ENCODE measurements around the gene CELF4.

Gene CELF4

DNA sequence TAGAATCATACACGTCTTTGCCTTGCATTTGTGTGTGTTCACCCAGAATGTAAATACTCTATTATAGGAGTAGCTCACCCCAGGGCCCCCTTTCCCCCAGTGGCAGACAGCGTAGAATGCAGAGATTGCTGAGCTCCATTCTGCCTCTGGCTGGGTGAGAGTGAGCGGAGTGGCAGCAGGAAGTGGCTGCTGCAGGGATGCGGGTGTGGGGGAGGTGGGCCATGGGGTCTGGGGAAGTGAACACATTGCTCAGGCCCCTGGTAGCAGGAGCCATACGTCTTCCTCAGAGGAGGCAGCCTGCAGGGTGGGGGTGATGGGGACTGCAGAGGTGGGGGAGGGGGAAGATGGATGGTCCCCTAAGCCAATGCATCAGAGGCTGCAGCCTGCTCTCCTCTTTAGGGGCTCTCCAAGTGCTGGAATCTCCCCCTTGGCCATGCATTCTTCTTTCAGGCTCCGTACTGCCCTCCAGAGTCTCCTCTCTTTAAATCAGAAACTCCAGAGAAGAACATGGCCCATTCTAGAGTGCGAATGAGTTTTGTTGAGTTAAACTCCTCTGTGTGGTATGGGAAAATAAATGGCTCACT, 72.2 kb downstream of the CELF4 start:
- DNase-seq (ENCODE audit: low spot score): no peak
- Histone ChIP-seq H3K27ac (ENCODE audit: poor library complexity, severe bottlenecking) (no peak overlapping the region), H3K27me3 (ENCODE audit: insufficient read depth, poor library complexity, severe bottlenecking) (peaks cover 22% of the 10 kb centered on the region)

DNA sequence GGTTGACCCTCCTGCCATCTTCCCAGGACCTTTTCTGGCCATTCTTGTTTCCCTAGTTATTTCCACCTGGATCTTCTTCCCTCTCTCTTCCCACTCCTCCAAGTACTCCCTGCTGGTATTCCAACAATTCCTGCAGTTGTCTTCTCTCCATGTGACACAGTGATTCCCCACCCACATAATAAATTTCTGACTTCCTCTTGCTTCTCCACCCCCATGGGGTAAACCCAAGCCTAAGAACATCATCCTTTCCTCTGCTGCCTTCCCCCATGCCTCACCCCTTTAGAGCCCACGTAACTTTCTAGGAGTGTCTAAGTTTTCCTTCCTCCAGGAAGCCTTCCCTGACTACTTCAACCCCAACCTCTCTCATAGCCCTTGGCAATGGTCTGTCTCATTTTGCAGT, 72.6 kb downstream of the CELF4 start:
- no peaks in the 10 kb centered on the region for H3K36me3 ChIP-seq (ENCODE audit: low read depth)
- no peak overlapping the region for H3K27ac ChIP-seq (ENCODE audit: poor library complexity, severe bottlenecking)
- no peaks in the 10 kb centered on the region for H3K9me3 ChIP-seq (ENCODE audit: severe bottlenecking)
- TF ChIP-seq, protein P1, sequence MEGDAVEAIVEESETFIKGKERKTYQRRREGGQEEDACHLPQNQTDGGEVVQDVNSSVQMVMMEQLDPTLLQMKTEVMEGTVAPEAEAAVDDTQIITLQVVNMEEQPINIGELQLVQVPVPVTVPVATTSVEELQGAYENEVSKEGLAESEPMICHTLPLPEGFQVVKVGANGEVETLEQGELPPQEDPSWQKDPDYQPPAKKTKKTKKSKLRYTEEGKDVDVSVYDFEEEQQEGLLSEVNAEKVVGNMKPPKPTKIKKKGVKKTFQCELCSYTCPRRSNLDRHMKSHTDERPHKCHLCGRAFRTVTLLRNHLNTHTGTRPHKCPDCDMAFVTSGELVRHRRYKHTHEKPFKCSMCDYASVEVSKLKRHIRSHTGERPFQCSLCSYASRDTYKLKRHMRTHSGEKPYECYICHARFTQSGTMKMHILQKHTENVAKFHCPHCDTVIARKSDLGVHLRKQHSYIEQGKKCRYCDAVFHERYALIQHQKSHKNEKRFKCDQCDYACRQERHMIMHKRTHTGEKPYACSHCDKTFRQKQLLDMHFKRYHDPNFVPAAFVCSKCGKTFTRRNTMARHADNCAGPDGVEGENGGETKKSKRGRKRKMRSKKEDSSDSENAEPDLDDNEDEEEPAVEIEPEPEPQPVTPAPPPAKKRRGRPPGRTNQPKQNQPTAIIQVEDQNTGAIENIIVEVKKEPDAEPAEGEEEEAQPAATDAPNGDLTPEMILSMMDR (IDR thresholded peaks at IDR 0.05; ENCODE audit: poor library complexity, severe bottlenecking): no peak
- H3K27me3 ChIP-seq (ENCODE audit: insufficient read depth, poor library complexity, severe bottlenecking): peaks cover 27% of the 10 kb centered on the region
- DNase-seq (ENCODE audit: low spot score) (no peak), ATAC-seq (ENCODE audit: low read depth) (no peak)
- H3K4me3 ChIP-seq (ENCODE audit: severe bottlenecking): no peak overlapping the region
- H3K4me1 ChIP-seq (ENCODE audit: insufficient read depth, poor library complexity, severe bottlenecking): no peaks in the 10 kb centered on the region

More for the DNA sequence above, 72.2 kb downstream of the CELF4 start:
- TF ChIP-seq, protein P1 (IDR thresholded peaks at IDR 0.05; ENCODE audit: poor library complexity, severe bottlenecking): no peak
- no peak overlapping the region for H3K4me3 ChIP-seq (ENCODE audit: severe bottlenecking)
- no peaks in the 10 kb centered on the region for H3K4me1 ChIP-seq (ENCODE audit: insufficient read depth, poor library complexity, severe bottlenecking)
- no peaks in the 10 kb centered on the region for H3K36me3 ChIP-seq (ENCODE audit: low read depth)
- no peak for ATAC-seq (ENCODE audit: low read depth)
- H3K9me3 ChIP-seq (ENCODE audit: severe bottlenecking): no peaks in the 10 kb centered on the region

DNA sequence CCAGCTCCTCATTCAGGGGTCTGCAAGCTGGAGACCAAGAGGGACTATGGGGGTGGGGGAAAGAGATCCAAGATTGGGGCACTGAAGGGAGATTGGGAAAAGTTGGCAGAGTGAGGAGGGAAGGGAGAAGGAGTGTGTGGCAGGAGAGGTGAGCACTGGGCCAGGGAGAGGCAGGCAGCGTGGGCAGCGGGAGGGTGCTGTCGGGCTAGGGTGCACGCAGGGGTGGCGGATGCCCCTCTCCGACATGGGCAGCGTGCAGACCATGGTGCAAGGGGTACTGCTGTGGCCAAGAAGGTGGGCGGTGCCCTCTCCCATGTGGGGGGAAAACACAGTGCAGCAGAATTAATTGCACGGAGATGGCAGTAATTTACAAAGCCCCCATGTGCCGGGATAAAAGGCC, 74.1 kb downstream of the CELF4 start:
- no peak for ATAC-seq (ENCODE audit: low read depth)
- H3K27ac ChIP-seq (ENCODE audit: poor library complexity, severe bottlenecking): no peak overlapping the region
- H3K4me1 ChIP-seq (ENCODE audit: insufficient read depth, poor library complexity, severe bottlenecking): no peaks in the 10 kb centered on the region

DNA sequence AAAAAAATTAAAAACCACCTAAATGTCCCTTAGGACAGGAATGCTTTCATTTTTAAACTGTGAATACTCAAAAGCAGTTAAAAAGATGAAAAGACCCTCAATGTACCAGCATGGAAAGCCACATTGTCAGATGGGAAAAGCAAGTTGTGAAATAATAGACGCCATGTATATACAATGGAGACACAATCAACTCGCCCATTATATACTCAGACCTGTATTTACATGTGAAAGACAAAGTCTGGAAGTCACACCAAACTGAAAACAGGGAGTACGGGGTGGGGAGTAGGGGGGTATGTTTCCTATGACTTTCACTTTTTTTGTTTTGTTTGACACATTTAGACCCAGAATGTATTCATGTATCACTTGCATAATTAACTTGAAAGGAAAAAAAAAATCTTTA, 75.6 kb downstream of the CELF4 start:
- ATAC-seq (ENCODE audit: low read depth): no peak
- H3K9me3 ChIP-seq (ENCODE audit: severe bottlenecking): no peaks in the 10 kb centered on the region
- no peaks in the 10 kb centered on the region for H3K36me3 ChIP-seq (ENCODE audit: low read depth)
- no peak overlapping the region for H3K4me3 ChIP-seq (ENCODE audit: severe bottlenecking)
- no peak for DNase-seq (ENCODE audit: low spot score)
- no peaks in the 10 kb centered on the region for H3K4me1 ChIP-seq (ENCODE audit: insufficient read depth, poor library complexity, severe bottlenecking)
- H3K27me3 ChIP-seq (ENCODE audit: insufficient read depth, poor library complexity, severe bottlenecking): peaks cover 53% of the 10 kb centered on the region
- H3K27ac ChIP-seq (ENCODE audit: poor library complexity, severe bottlenecking): no peak overlapping the region
- TF ChIP-seq, protein P1 (IDR thresholded peaks at IDR 0.05; ENCODE audit: poor library complexity, severe bottlenecking): no peak

More for the DNA sequence above, 74.1 kb downstream of the CELF4 start:
- TF ChIP-seq, protein P1 (IDR thresholded peaks at IDR 0.05; ENCODE audit: poor library complexity, severe bottlenecking): no peak
- no peaks in the 10 kb centered on the region for H3K9me3 ChIP-seq (ENCODE audit: severe bottlenecking)
- peaks cover 41% of the 10 kb centered on the region for H3K27me3 ChIP-seq (ENCODE audit: insufficient read depth, poor library complexity, severe bottlenecking)
- no peak for DNase-seq (ENCODE audit: low spot score)
- no peak overlapping the region for H3K4me3 ChIP-seq (ENCODE audit: severe bottlenecking)
- H3K36me3 ChIP-seq (ENCODE audit: low read depth): no peaks in the 10 kb centered on the region

DNA sequence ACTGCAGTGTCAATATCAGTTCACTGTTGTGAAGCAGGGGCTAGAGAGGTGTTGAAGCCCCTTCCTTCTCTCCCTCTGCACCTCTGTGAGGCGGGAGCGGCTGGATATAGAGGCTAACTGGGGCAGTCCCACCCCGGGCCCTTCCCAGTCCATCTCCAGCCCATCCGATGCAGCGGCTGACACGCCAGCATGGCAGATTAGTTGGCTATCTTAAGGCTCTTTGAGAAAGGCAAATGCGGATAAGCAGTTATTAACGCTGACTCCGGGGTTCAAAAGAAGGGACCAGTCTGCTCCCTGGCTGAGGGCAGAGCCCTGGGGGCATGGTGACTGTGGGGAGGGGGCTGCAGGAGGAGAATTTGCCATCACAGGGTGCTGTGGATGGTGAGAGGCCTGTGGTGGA, 76.6 kb downstream of the CELF4 start:
- Histone ChIP-seq H3K4me1 (ENCODE audit: insufficient read depth, poor library complexity, severe bottlenecking) (no peaks in the 10 kb centered on the region), H3K9me3 (ENCODE audit: severe bottlenecking) (no peaks in the 10 kb centered on the region), H3K36me3 (ENCODE audit: low read depth) (no peaks in the 10 kb centered on the region), H3K4me3 (ENCODE audit: severe bottlenecking) (no peak overlapping the region), H3K27ac (ENCODE audit: poor library complexity, severe bottlenecking) (no peak overlapping the region), H3K27me3 (ENCODE audit: insufficient read depth, poor library complexity, severe bottlenecking) (peaks cover 62% of the 10 kb centered on the region)
- TF ChIP-seq, protein P1 (IDR thresholded peaks at IDR 0.05; ENCODE audit: poor library complexity, severe bottlenecking): no peak
- DNase-seq (ENCODE audit: low spot score): no peak
- no peak for ATAC-seq (ENCODE audit: low read depth)

Data from RWPE2 (cell line).